GM23338 (cell line): ENCODE data around the gene NUP50.

Experiments
- CREB1 ChIP-seq: fragments of 250-450 bp; sonication (Bioruptor Pico); IDR thresholded peaks from 2 replicates; pipeline ENCODE4 v1.5.0; 2020; ENCODE audit warnings: low read depth, mild to moderate bottlenecking, moderate library complexity
- EZH2 ChIP-seq: fragments of 200-600 bp; sonication (generic); IDR thresholded peaks from one replicate; pipeline ENCODE4 v1.8.0; 2017; ENCODE audit warnings: antibody characterized with exemption, mild to moderate bottlenecking, low read depth; ENCODE audit not compliant: unreplicated experiment
- EZH2phosphoT487 ChIP-seq: fragments of 200-600 bp; sonication (generic); IDR thresholded peaks from one replicate; pipeline ENCODE4 v1.8.1; 2018; ENCODE audit warnings: antibody characterized with exemption; ENCODE audit not compliant: unreplicated experiment
- JUNB ChIP-seq: IDR thresholded peaks from one replicate; pipeline ENCODE4 v1.6.1; 2016; ENCODE audit warnings: antibody characterized with exemption; ENCODE audit not compliant: unreplicated experiment
- NANOG ChIP-seq: IDR thresholded peaks from 2 replicates; pipeline ENCODE4 v1.6.1; 2016; ENCODE audit warnings: antibody characterized with exemption, borderline replicate concordance
- POLR2AphosphoS5 ChIP-seq: IDR thresholded peaks from 2 replicates; pipeline ENCODE4 v1.6.1; 2016; ENCODE audit warnings: antibody characterized with exemption, low read depth
- STAT1 ChIP-seq: IDR thresholded peaks from one replicate; pipeline ENCODE4 v1.6.1; 2016; ENCODE audit warnings: antibody characterized with exemption; ENCODE audit not compliant: unreplicated experiment
- ZNF114 ChIP-seq: fragments of 250-450 bp; sonication (Bioruptor Pico); IDR thresholded peaks from 2 replicates; pipeline ENCODE4 v1.5.0; 2020; ENCODE audit warnings: mild to moderate bottlenecking, moderate library complexity
- ZNF331 ChIP-seq: fragments of 250-450 bp; sonication (Bioruptor Pico); IDR thresholded peaks from 2 replicates; pipeline ENCODE4 v1.5.0; 2020; ENCODE audit warnings: low read depth, mild to moderate bottlenecking, moderate library complexity
- TF ChIP-seq, protein P1 (sequence below), 2 experiments: fragments of 200-600 bp in 1 of 2; sonication (generic) in 1 of 2; conservative IDR thresholded peaks; 2 replicates each; pipeline versions ENCODE4 v1.5.1 to v1.6.1; 2016 to 2017; ENCODE audit warnings: antibody characterized with exemption in 2 of 2, low read depth in 2 of 2, mild to moderate bottlenecking in 2 of 2, moderate library complexity in 1 of 2
- TF ChIP-seq, protein P2 (sequence below): IDR thresholded peaks from one replicate; pipeline ENCODE4 v1.6.1; 2018; ENCODE audit warnings: antibody characterized with exemption; ENCODE audit not compliant: unreplicated experiment
- TF ChIP-seq, protein P3 (sequence below): IDR thresholded peaks from 2 replicates; pipeline ENCODE4 v1.6.1; 2016; ENCODE audit warnings: antibody characterized with exemption
- TF ChIP-seq, protein P4 (sequence below): fragments of 250-450 bp; sonication (Bioruptor Pico); IDR thresholded peaks from 2 replicates; pipeline ENCODE4 v1.5.0; 2020; ENCODE audit warnings: mild to moderate bottlenecking, moderate library complexity

DNA sequence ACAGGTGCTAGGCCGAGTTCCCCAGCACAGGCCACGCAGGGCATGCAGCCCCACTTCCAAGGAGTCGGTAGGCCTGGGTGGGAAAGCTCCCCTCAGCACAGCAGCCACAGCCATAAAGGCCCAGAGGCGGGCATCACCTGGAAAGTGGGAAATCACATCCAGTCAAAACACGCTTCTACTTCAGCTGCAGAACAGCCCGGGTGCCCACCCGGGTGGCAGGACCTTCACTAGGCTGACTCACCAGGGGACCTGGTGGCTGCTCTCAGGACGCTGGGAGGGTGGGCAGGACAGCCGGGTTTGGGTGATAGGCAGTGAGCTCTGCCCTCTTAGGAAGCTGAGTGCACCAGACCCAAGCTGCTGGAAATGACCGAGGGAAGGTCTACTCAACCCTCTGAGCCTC is 69.7 kb downstream of the NUP50 start:
- TF ChIP-seq, protein P1, sequence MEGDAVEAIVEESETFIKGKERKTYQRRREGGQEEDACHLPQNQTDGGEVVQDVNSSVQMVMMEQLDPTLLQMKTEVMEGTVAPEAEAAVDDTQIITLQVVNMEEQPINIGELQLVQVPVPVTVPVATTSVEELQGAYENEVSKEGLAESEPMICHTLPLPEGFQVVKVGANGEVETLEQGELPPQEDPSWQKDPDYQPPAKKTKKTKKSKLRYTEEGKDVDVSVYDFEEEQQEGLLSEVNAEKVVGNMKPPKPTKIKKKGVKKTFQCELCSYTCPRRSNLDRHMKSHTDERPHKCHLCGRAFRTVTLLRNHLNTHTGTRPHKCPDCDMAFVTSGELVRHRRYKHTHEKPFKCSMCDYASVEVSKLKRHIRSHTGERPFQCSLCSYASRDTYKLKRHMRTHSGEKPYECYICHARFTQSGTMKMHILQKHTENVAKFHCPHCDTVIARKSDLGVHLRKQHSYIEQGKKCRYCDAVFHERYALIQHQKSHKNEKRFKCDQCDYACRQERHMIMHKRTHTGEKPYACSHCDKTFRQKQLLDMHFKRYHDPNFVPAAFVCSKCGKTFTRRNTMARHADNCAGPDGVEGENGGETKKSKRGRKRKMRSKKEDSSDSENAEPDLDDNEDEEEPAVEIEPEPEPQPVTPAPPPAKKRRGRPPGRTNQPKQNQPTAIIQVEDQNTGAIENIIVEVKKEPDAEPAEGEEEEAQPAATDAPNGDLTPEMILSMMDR (conservative IDR thresholded peaks at IDR 0.05; ENCODE audit: low read depth in 2 of 2), result no peak
- TF ChIP-seq, protein P2, sequence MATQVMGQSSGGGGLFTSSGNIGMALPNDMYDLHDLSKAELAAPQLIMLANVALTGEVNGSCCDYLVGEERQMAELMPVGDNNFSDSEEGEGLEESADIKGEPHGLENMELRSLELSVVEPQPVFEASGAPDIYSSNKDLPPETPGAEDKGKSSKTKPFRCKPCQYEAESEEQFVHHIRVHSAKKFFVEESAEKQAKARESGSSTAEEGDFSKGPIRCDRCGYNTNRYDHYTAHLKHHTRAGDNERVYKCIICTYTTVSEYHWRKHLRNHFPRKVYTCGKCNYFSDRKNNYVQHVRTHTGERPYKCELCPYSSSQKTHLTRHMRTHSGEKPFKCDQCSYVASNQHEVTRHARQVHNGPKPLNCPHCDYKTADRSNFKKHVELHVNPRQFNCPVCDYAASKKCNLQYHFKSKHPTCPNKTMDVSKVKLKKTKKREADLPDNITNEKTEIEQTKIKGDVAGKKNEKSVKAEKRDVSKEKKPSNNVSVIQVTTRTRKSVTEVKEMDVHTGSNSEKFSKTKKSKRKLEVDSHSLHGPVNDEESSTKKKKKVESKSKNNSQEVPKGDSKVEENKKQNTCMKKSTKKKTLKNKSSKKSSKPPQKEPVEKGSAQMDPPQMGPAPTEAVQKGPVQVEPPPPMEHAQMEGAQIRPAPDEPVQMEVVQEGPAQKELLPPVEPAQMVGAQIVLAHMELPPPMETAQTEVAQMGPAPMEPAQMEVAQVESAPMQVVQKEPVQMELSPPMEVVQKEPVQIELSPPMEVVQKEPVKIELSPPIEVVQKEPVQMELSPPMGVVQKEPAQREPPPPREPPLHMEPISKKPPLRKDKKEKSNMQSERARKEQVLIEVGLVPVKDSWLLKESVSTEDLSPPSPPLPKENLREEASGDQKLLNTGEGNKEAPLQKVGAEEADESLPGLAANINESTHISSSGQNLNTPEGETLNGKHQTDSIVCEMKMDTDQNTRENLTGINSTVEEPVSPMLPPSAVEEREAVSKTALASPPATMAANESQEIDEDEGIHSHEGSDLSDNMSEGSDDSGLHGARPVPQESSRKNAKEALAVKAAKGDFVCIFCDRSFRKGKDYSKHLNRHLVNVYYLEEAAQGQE, result no peak
- TF ChIP-seq EZH2, result no peak
- TF ChIP-seq EZH2phosphoT487, result no peak
- no peak for TF ChIP-seq POLR2AphosphoS5
- no peak for TF ChIP-seq ZNF114
- no peak for TF ChIP-seq JUNB
- TF ChIP-seq, protein P3, sequence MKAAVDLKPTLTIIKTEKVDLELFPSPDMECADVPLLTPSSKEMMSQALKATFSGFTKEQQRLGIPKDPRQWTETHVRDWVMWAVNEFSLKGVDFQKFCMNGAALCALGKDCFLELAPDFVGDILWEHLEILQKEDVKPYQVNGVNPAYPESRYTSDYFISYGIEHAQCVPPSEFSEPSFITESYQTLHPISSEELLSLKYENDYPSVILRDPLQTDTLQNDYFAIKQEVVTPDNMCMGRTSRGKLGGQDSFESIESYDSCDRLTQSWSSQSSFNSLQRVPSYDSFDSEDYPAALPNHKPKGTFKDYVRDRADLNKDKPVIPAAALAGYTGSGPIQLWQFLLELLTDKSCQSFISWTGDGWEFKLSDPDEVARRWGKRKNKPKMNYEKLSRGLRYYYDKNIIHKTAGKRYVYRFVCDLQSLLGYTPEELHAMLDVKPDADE, result no peak
- no peak for TF ChIP-seq CREB1 (CRISPR knock-in tag)
- TF ChIP-seq STAT1, result no peak
- no peak for TF ChIP-seq NANOG
- TF ChIP-seq, protein P4, sequence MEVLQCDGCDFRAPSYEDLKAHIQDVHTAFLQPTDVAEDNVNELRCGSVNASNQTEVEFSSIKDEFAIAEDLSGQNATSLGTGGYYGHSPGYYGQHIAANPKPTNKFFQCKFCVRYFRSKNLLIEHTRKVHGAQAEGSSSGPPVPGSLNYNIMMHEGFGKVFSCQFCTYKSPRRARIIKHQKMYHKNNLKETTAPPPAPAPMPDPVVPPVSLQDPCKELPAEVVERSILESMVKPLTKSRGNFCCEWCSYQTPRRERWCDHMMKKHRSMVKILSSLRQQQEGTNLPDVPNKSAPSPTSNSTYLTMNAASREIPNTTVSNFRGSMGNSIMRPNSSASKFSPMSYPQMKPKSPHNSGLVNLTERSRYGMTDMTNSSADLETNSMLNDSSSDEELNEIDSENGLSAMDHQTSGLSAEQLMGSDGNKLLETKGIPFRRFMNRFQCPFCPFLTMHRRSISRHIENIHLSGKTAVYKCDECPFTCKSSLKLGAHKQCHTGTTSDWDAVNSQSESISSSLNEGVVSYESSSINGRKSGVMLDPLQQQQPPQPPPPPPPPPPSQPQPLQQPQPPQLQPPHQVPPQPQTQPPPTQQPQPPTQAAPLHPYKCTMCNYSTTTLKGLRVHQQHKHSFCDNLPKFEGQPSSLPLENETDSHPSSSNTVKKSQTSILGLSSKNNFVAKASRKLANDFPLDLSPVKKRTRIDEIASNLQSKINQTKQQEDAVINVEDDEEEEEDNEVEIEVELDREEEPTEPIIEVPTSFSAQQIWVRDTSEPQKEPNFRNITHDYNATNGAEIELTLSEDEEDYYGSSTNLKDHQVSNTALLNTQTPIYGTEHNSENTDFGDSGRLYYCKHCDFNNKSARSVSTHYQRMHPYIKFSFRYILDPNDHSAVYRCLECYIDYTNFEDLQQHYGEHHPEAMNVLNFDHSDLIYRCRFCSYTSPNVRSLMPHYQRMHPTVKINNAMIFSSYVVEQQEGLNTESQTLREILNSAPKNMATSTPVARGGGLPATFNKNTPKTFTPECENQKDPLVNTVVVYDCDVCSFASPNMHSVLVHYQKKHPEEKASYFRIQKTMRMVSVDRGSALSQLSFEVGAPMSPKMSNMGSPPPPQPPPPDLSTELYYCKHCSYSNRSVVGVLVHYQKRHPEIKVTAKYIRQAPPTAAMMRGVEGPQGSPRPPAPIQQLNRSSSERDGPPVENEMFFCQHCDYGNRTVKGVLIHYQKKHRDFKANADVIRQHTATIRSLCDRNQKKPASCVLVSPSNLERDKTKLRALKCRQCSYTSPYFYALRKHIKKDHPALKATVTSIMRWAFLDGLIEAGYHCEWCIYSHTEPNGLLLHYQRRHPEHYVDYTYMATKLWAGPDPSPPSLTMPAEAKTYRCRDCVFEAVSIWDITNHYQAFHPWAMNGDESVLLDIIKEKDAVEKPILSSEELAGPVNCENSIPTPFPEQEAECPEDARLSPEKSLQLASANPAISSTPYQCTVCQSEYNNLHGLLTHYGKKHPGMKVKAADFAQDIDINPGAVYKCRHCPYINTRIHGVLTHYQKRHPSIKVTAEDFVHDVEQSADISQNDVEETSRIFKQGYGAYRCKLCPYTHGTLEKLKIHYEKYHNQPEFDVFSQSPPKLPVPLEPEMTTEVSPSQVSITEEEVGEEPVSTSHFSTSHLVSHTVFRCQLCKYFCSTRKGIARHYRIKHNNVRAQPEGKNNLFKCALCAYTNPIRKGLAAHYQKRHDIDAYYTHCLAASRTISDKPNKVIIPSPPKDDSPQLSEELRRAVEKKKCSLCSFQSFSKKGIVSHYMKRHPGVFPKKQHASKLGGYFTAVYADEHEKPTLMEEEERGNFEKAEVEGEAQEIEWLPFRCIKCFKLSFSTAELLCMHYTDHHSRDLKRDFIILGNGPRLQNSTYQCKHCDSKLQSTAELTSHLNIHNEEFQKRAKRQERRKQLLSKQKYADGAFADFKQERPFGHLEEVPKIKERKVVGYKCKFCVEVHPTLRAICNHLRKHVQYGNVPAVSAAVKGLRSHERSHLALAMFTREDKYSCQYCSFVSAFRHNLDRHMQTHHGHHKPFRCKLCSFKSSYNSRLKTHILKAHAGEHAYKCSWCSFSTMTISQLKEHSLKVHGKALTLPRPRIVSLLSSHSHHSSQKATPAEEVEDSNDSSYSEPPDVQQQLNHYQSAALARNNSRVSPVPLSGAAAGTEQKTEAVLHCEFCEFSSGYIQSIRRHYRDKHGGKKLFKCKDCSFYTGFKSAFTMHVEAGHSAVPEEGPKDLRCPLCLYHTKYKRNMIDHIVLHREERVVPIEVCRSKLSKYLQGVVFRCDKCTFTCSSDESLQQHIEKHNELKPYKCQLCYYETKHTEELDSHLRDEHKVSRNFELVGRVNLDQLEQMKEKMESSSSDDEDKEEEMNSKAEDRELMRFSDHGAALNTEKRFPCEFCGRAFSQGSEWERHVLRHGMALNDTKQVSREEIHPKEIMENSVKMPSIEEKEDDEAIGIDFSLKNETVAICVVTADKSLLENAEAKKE (CRISPR knock-in tag), result no peak
- TF ChIP-seq ZNF331 (CRISPR knock-in tag), result no peak
